Stimulated activated CD8-positive, alpha-beta memory T cell treated with anti-CD3 and anti-CD28 coated beads, Interleukin-4, amount 100 ng/mL, for 1 hour (primary cell): Measurements from ENCODE around the gene AGAP3.

Experiments
- DNase-seq, 2 donors: peaks; one replicate each; pipeline ENCODE4 v3.0.0-alpha.2; 2020; ENCODE audit warnings: low read depth in 2 of 2, low spot score in 1 of 2

AGAP3 gene

DNA sequence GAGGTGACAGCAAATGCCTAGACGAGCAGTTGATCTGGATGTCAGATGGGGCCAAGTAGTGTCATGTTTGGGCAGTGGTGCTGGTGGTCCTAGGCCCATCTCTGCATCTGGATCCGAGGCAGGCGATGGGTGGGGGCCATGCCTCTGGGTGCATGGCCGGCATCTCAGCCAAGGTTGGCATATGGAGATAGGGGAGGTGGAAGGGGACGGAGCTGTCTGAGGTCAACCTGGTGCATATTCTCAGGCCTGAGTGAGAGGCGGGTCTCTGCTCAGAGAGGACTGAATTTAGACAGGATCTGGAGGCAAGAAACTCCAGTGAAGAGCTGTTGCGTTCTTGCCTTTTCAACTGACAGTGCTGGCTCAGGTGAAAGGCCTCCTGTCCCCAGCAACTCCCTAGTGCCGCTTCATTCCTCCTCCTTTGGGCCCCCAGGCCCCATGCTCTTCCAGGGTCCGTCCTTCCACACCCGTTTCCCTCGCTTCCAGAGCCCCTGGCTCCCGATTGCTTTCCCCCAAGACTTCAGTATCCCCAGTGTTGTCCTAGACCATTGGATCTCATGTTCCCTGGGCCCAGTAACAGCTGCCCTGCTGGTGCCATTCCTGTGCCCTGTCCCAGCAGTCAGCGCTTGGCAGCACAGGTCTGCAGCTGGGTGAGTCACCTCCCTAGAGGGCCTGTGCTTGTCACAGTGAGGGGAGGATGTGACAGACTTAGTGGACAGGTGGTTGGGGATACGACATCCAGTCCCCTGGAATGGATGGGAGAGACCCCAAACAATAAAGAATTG, 48.7 kb downstream of the AGAP3 start:
- DNase-seq: no peak

DNA sequence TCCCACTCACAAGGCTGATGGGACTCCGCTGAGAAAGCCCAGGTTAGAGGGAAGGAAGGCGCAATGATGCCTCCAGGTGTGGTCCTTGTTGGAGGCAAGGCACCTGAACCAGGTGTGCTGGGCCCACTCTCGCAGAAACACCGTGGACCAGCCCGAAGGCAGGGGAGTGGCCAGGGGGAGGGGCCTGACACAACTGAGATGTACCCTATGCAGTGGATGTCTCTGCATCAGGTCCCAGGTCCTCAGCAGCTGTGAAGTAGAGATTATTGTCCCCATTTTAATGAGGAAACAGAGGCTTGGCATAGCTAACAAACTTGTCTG, 49.2 kb downstream of the AGAP3 start:
- no peak for DNase-seq

DNA sequence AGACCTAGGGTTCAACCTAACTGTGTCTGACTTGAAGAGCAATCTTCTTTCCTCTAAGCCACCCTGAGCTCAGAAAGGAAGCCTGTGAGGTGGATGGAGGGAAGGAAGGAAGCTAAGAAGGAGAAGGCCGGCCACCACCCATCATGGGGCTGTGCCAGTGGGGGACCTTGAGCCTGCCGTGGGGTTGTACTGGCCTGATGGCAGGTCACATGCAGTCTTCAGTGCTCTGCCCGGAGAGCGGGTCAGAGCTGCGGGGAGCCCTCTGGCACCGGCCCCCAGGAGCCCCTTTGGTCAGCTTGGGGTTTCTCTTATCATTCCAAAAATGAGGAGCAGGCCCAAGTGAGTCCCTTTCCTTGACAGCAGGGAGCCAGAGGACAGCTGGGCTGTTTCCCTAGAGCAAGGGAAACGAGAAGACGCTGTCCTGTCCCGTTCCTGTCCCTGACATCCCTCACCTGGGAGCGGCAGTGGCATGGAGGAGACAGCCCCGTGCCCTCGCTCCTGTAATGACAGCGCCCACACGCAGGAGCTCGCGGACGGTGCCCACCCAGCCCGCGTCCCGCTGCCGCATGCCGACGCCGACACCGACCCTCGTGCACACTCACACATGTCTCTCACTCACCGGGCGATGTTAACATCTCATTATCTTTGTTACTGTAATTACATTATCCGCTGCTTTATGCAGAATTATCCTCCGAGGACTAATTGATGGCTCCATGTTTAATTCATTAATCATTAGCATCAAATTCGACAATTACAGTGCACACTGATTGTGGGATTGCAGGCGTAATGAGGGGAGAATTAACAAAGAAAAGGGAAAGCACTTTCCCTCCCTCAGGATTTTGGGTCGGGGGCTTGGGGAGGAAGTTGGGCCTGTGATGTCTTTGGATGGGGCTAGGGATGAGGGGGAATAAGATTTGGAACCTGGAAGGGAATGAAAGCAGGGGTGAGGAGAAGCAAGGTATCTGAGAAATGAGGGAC, 49.9 kb downstream of the AGAP3 start:
- DNase-seq: no peak

DNA sequence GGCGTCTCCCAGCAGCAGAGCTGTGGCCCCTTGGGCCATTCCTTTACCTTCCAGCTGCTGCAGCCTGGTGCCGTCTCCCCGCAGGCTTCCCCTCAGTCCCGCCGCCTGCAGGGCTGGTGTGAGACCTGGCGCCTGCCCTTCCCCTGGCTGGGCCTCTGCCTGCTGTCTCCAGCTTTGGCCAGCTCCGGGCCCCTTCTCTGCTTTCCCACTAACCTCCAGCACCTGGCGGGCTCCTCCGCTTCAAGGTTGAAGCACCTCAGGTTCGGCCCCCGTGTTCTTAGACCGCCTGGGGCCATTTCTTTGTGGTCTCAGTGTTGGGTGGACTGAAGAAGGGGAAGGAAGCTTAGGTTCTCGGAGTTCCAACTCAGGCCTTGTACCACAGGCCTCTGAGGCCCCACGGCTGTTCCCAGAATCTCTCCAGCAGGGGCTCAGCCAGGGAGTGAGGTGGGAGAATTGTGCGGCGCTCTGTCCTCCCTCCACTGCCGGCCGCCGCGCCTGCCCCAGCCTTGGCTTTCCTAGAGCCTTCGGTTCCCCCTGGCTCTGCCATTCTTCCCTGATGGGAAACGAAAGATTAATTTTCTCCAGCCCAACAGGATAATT, 50.9 kb downstream of the AGAP3 start:
- DNase-seq: no peak

DNA sequence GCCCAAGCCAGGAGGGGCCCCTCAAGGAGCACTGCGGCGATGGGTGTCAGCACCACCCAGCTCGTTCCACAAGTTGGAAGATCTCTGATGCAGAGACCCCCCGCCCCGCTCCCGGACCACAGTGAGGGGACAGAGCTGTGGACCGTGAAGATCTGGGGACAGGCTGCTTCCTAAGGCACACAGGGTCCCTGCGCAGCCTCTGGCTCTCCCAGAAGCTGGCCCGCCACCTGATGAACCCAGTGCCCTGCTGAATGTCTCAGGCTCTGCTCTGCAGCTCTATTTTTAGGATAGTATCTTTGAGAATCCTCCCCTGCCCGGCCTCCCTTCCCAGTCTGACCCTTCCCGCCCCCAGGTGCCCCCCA, 51.5 kb downstream of the AGAP3 start:
- DNase-seq: no peak

DNA sequence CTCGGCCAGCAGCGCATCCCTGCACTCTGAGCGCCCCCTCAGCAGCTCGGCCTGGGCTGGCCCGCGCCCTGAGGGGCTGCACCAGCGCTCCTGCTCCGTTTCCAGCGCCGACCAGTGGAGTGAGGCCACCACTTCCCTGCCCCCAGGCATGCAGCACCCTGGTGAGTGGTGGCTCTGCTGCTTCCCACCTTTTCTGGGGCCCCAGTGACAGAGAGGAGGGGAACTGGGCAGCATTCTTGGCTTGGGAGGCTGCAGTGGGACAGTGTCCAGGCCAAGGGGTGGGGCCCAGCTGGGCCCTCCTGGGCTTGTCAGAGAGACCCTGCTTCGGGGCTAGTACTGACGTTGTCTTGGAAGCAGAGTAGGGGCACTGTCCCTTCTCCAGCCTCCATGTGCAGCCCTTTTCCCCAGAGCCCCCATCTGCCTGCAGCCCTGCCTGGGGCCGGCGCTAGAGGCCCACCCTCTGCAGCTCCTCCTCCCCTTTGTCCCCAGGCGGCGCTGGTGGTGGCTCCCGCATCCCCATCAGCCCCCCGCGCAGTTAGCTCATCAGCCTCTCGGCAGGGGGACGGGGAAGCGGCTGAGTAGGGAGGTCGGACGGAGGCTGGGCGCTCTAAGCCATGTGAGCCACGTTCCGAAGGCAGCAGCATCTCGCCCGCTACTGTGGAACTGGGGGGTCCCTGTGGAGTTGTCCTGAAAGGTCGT, 52.0 kb downstream of the AGAP3 start:
- DNase-seq: no peak

DNA sequence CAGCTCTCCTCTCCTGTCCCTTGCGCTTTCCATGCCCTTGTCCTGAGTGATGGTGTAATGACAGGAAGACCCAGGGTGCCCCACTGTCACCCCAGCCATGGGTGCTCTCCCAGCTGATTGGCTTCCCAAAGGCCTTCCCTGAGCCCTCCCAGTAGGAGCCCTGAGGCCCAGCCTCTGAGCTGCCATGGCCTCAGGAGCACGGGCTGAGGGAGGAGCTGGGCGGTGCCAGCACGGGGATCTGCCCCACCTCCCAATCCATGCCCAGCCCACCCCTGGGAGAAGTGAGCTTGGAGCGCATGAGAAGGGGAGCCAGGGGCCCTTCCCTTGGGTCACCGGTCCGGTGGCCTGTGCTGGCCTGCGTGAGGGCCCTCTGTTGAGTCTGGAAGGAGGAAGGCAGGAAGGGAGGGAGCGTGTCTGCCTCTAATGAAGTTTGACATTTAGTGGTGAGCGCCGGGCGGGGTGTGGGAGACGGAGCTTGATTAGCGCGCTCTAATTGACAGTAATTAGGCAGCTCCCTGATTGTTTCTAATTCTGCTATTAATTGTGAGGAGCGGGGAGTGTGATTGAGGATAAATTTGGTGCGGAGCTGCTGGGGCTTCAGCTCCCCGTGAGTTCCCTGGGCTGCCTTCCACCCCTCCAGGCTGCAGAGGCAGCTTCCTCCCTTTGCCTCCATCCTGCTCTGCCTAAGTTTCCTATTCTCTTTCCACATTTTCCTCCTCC, 53.0 kb downstream of the AGAP3 start:
- no peak for DNase-seq

DNA sequence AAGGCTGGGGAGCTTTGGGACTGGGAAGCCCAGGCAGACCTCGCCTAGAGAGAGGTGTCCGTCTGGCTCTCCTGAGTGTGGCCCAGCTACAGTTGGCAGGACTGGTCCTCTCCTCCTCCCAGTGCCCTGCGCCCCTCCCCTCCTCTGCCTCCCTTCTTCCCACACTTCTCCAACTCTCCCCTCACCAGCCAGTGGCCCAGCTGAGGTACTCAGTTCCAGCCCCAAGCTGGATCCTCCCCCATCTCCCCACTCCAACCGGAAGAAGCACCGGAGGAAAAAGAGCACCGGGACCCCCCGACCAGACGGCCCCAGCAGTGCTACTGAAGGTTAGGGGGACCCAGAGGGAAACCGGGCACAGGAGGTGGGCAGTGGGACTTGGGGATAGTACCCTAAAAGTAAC, 53.5 kb downstream of the AGAP3 start:
- no peak for DNase-seq

DNA sequence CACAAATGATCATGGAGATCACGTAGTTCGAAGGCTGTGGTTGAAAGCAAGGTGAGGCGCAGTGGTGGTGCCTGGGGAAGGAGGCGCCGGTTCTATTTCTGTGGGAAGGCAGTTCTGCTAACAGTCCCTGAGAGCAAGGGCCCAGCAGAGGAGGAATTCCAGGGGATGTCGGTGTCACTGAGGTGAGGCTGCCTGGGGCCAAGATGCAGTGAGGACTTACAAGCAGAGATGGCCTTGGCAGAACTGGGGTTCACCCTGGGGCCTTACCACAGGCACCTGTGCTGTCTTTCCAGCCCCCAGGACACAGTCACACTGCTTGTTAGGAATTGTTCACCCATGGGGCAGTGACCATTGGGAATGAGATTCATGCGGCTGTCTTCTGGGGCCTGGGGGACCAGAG, 54.6 kb downstream of the AGAP3 start:
- no peak for DNase-seq

DNA sequence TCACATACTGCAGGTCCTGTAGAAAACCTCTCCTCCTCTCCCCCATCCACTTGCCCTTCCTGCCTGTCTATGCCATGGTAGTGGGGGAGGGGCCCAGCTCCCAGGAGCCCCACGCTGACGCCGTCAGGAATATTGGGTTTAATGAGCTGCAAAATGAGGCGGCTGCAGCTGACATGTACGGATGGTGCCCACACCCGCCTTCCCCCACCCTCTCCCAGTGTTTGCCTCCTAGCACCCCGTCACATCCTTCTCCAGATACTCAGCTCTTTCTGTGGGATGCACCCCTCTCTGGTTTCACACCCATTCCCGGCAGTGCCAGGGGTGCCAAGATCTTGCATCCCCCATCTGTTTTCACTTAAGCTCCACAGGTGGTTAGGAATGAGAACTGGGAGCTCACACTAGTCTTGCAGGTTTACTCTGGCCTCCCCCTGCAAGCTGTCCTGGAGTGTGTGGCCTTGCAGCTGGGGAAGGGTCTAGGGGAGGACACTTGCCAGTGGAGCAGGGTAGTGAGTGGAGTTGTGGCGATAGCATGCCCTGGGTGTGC, 55.1 kb downstream of the AGAP3 start:
- DNase-seq: no peak

DNA sequence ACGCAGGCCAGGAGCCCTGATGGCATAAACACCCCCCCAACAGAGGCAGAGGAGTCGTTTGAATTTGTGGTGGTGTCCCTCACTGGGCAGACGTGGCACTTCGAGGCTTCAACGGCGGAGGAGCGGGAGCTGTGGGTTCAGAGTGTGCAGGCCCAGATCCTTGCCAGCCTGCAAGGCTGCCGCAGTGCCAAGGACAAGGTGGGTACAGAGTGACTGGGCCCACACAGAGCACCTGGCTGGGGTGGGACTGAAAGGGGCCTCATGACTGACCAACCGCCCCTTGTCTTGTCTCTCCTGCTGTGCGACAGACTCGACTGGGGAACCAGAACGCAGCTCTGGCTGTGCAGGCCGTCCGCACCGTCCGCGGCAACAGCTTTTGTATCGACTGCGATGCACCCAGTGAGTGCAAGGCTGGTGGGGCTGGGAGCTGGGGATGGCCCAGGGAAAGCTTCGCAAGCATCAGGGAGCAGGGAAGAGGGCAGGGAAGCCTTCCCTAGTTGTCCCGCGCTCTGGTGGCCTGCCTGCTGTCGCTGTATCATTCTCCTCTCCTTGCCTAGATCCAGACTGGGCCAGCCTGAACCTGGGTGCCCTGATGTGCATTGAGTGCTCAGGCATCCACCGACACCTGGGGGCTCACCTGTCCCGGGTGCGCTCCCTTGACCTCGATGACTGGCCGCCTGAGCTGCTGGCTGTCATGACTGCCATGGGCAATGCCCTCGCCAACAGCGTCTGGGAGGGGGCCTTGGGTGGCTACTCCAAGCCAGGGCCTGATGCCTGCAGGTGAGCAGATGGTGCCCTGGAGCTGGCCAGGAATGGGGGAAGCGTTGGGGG, 55.8 kb downstream of the AGAP3 start:
- DNase-seq: no peak

DNA sequence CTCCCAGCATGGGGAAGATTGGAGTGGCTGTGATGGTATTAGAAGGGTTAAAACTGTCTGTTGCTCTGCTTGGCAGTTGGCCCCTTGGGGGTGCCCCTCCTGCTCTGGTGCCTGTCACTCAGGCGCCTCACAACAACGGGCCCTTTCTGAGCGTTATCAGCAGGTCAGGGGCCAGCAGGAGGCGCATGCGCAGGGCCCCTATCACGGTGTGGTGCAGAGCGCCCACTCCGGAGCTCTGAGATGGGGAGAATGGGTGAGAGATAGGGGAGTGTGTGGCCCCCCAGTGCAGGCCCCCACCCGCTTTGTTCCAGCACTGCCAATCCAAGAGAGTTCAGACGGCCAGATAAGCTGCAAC, 56.4 kb downstream of the AGAP3 start:
- DNase-seq: no peak

DNA sequence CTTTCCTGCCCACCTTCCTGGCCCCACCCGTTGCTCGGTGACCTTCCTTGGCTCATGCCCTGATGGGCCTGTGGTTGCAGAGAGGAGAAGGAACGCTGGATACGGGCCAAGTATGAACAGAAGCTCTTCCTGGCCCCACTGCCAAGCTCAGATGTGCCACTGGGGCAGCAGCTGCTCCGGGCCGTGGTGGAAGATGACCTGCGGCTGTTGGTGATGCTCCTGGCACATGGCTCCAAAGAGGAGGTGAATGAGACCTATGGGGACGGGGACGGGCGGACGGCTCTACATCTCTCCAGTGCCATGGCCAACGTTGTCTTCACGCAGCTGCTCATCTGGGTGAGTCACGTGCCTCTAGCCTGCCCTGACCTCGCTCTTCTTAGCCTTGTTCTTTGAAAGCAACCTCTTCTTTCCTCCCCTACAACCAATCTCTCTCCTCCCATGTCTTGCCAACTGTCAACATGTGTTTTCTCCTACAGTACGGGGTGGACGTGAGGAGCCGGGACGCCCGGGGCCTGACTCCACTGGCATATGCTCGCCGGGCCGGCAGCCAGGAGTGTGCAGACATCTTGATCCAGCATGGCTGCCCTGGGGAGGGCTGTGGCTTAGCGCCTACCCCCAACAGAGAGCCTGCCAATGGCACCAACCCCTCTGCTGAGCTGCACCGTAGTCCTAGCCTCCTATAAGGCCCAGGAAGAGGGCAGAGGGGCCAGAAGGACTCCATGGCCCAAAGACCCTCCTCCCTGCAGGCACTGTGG, 57.2 kb downstream of the AGAP3 start:
- DNase-seq: no peak

DNA sequence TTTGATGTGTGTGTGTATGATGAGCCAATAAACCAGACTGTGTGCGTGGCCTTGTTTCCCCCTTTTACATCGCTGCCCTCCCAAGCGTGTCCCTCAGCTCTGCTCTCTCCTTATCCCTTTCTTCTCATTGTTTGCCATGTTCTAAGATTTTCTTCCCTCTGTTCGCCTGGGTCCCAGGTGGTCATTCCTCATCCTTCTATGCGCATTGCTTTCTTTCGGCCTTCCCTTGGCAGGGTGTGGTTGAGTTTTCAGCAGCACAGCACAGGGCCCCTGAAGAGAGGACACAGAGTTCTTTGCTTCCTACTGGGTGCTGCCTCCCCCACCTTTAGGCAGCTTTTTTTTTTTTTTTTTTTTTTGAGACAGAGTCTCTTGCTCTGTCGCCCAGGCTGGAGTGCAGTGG, 58.1 kb downstream of the AGAP3 start:
- DNase-seq: no peak

DNA sequence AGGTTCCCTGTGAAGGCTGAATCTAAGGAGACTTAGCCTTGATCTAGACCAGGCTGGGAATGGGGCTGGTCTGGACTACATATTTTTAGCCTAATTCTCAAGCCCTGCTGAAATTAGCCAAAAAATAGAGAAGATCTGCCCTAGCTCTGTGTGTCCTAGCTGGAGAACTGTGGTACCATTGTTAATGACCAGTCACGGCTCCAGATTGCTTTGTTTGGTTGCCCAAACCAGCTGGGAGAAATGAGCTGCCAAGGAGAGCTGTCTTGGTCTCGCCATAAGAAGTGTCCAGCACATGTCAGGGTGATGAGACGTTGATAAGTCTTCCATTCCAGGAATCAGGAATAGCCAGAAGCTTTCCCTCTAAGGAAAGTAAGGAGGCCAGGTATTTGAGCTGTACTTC, 60.5 kb downstream of the AGAP3 start:
- no peak for DNase-seq

DNA sequence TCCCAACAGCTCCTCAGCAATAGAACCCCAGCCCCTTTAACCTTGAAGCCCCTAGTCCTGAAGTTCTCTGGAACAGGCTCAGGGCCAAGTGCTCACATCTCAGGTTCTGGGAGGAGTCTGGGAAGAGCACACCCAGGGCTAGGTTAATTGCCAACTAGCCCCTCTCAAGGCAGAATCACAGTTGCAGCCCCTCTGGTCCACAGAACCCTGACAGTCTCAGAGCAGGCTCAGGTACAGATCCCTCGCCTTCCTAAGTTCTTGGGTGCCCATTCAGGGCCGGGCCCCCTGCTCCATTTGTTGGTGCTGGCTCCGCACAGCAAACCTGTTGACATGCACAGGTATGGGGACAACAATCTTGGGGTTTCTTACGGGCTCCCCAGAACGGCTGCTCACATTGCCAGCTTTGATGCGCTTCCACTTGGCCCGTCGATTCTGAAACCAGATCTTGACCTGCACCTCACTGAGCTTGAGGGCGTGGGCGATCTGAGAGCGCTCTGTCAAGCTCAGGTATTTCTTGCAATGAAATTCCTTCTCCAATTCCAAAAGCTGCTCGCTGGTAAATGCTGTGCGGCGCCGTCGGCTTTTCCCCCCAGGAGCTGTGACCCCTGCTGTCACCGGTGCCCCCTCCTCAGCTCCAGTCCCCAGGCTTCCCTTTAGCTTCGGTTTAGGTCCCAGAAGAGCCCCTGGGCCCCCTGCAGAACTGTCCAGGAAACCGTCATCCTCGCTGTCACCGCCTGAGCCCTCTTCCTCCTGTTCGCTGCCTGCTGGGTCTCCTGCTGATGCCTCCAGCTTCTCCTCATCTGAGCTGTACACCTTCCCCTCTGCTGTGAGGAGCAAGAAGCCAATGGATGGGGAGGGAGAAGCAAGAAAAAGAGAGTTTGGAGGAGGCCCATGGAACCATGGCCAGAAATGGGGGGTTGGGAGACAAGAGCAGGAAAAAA, 62.3 kb downstream of the AGAP3 start:
- DNase-seq: no peak

DNA sequence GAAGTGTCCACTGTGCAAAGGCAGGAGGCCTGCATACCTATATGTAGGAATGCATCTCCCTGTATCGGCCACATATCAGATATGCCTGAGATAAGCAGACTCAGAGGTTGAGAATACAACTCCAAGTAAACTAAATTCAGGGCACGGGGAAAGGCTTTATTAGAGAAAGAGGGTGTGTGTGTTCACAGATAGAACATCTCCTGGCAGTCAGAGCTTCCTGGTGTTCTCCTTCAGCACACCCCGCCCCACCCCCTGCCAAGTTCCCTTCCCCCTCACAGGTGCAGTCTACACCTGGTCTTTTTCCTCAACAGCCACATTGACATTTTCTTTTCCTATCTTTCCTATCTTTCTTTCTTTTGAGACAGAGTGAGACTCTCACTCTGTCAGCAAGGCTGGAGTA, 64.1 kb downstream of the AGAP3 start:
- DNase-seq: no peak
